Spleen (tissue), 11 donors: ENCODE results near the gene OR5I1. TPM values are rescaled to one million over a fixed set of nuclear protein-coding genes. Genes with fewer than 3 reads are reported as not detected.

ENCODE experiments used
- DNase-seq: peaks from one replicate; pipeline ENCODE4 v3.0.0-alpha.2; 2020
- H3K27ac ChIP-seq, 8 donors: fragments of 200-600 bp; sonication (generic) in 7 of 8; 1 replicate in 4 of 8; 2 replicates in 4 of 8; pipeline versions ENCODE4 v1.5.0 to v1.8.0; 2016 to 2021; ENCODE audit warnings: inconsistent platforms in 4 of 8, mild to moderate bottlenecking in 4 of 8, moderate library complexity in 1 of 8
- H3K27me3 ChIP-seq, 7 donors: fragments of 200-600 bp; sonication (generic) in 6 of 7; replicated peaks in 1 of 7; 1 replicate in 4 of 7; 2 replicates in 3 of 7; pipeline versions ENCODE4 v1.5.0 to v1.8.0; 2016 to 2021; ENCODE audit warnings: inconsistent platforms in 3 of 7, mild to moderate bottlenecking in 1 of 7
- H3K36me3 ChIP-seq, 6 donors: fragments of 200-600 bp; sonication (generic) in 5 of 6; 1 replicate in 4 of 6; 2 replicates in 2 of 6; pipeline versions ENCODE4 v1.5.0 to v1.8.0; 2016 to 2021; ENCODE audit warnings: inconsistent platforms in 2 of 6
- H3K4me1 ChIP-seq, 6 donors: fragments of 200-600 bp; sonication (generic) in 5 of 6; 1 replicate in 3 of 6; 2 replicates in 3 of 6; pipeline versions ENCODE4 v1.5.0 to v1.8.0; 2016 to 2021; ENCODE audit warnings: inconsistent platforms in 3 of 6
- H3K4me3 ChIP-seq, 8 donors: fragments of 200-600 bp; sonication (generic) in 7 of 8; 1 replicate in 4 of 8; 2 replicates in 4 of 8; pipeline versions ENCODE4 v1.5.0 to v1.8.0; 2016 to 2021; ENCODE audit warnings: inconsistent platforms in 4 of 8, mild to moderate bottlenecking in 4 of 8, moderate library complexity in 2 of 8
- H3K9me3 ChIP-seq, 8 donors: fragments of 200-600 bp; sonication (generic) in 7 of 8; 1 replicate in 4 of 8; 2 replicates in 4 of 8; pipeline versions ENCODE4 v1.5.0 to v1.8.0; 2016 to 2021; ENCODE audit warnings: inconsistent platforms in 4 of 8
- POLR2A ChIP-seq, 3 donors: fragments of 450-650 bp; IDR thresholded peaks; one replicate each; pipeline ENCODE4 v1.5.1; 2017; ENCODE audit warnings: antibody characterized with exemption in 3 of 3, mild to moderate bottlenecking in 1 of 3
- POLR2AphosphoS5 ChIP-seq, 3 donors: sonication (generic); formaldehyde crosslinking; IDR thresholded peaks; one replicate each; pipeline ENCODE4 v1.5.1; 2017; ENCODE audit warnings: antibody characterized with exemption in 3 of 3
- WGBS, 5 donors: extraction: QIAGEN DNeasy Blood & Tissue Kit in 3 of 5; methylation state at CpG; one replicate each; pipeline versions ENCODE4 v1.1.5 to v1.1.7; 2013 to 2018; 5-methylcytosine and 5-hydroxymethylcytosine counted together
- intact Hi-C: fragments of 100-400 bp; cut with DNase I; formaldehyde crosslinking; loops from one replicate; pipeline ENCODE4 v1.15.0; 2023; ENCODE audit warnings: low total_unique reads
- polyA plus RNA-seq, 3 donors: library from polyadenylated mRNA; stranded (reverse); fragments of 200-250 nt; gene quantifications; one replicate each; pipeline ENCODE4 v1.2.1, GENCODE V29; 2013
- total RNA-seq, 7 donors: library from RNA; depleted of rRNA in 3 of 7; stranded (reverse); fragments of >200 nt in 3 of 7; fragmentation: NEBNext Ultra II Directional in 4 of 7; extraction: Animal tissue kit (Norgen Biotek cat#: 25700) in 4 of 7; gene quantifications; one replicate each; pipeline versions ENCODE4 v1.1.0 to v1.2.1, GENCODE V29; 2016 to 2021
- TF ChIP-seq, protein P1 (sequence below), 11 experiments: fragments of 200-600 bp in 7 of 11; fragments of 450-650 bp in 4 of 11; sonication (generic) in 4 of 11; IDR thresholded peaks in 8 of 11; conservative IDR thresholded peaks in 3 of 11; 1 replicate in 7 of 11; 2 replicates in 4 of 11; pipeline versions ENCODE4 v1.4.0 to v1.8.0; 2016 to 2021; ENCODE audit warnings: antibody characterized with exemption in 11 of 11, inconsistent platforms in 4 of 11, mild to moderate bottlenecking in 1 of 11
- donor health status: healthy with polysubstance abuse.
- donor health status: DM: no; HTN: no; CAD: no; lungs with moderate emphysema.
- donor health status: DM: no; HTN: no; CAD: no.
- donor health status: Bipolar disorder and iron deficiency.
- donor health status: healthy.
- donor health status: DM: no; HTN: no; CAD: no.
- donor health status: DM: yes; HTN: yes; CAD: no.

The OR5I1 gene
- total and polyA plus RNA-seq, 10 donors, result not detected

- Histone ChIP-seq H3K27me3 (no peaks in the 10 kb centered on the region), H3K4me1 (no peaks in the 10 kb centered on the region), H3K27ac (no peak overlapping the region), H3K9me3 (peaks cover 0 to 13% (median 5%) of the 10 kb centered on the region in 8 donors), H3K36me3 (no peaks in the 10 kb centered on the region), H3K4me3 (no peak overlapping the region)
- whole genome bisulfite sequencing, 5 donors, result 67 to 80% (median 71%) methylated on average over 2 of the region's 2 CpGs
- TF ChIP-seq POLR2A (IDR thresholded peaks at IDR 0.05) (no peak), POLR2AphosphoS5 (IDR thresholded peaks at IDR 0.05) (no peak)
- TF ChIP-seq, protein P1, sequence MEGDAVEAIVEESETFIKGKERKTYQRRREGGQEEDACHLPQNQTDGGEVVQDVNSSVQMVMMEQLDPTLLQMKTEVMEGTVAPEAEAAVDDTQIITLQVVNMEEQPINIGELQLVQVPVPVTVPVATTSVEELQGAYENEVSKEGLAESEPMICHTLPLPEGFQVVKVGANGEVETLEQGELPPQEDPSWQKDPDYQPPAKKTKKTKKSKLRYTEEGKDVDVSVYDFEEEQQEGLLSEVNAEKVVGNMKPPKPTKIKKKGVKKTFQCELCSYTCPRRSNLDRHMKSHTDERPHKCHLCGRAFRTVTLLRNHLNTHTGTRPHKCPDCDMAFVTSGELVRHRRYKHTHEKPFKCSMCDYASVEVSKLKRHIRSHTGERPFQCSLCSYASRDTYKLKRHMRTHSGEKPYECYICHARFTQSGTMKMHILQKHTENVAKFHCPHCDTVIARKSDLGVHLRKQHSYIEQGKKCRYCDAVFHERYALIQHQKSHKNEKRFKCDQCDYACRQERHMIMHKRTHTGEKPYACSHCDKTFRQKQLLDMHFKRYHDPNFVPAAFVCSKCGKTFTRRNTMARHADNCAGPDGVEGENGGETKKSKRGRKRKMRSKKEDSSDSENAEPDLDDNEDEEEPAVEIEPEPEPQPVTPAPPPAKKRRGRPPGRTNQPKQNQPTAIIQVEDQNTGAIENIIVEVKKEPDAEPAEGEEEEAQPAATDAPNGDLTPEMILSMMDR (IDR thresholded peaks at IDR 0.05 in 8 of 11, conservative IDR thresholded peaks at IDR 0.05 in 3 of 11), result no peak
- intact Hi-C loops, result no loop called here
- no peak for DNase-seq
Observed at GRCh38 chr11:55966391-55966790, 30.2 kb upstream of the OR5I1 start.

DNA sequence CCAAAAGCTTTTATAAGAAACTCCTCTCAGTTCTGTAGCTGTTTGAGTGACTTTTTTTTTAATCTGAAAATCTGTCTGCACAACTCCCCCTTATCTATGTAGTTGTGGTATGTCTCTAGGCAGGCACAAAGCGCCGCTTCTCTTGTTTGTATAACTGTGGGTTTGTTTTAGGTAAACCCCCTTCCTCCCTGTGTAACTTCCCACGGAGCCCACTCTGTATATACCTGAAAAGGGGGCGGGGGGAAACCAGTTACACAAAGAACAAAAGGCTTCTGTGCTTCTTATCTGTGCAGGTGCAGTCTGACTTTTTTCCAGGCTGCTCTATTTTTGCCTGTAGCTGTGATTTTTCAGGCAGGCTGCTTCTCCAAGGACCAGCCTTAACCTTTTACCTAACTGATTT, 20.3 kb upstream of the OR5I1 start:
- no peak for DNase-seq
- H3K36me3 ChIP-seq, result no peaks in the 10 kb centered on the region
- H3K27ac ChIP-seq, result no peak overlapping the region
- H3K27me3 ChIP-seq, result no peaks in the 10 kb centered on the region
- no peak for TF ChIP-seq POLR2A (IDR thresholded peaks at IDR 0.05)
- TF ChIP-seq, protein P1 (IDR thresholded peaks at IDR 0.05 in 8 of 11, conservative IDR thresholded peaks at IDR 0.05 in 3 of 11), result no peak
- no peak for TF ChIP-seq POLR2AphosphoS5 (IDR thresholded peaks at IDR 0.05)
- H3K4me3 ChIP-seq, result no peak overlapping the region
- H3K9me3 ChIP-seq, result peaks cover 0 to 3% (median 0%) of the 10 kb centered on the region in 8 donors
- WGBS, 5 donors, result 67 to 79% (median 76%) methylated on average over 4 of the region's 4 CpGs
- intact Hi-C loops, result no loop called here
- H3K4me1 ChIP-seq, result no peaks in the 10 kb centered on the region

GRCh38 chr11:55949330-55949729, 13.1 kb upstream of the OR5I1 start:
- Histone ChIP-seq H3K36me3 (no peaks in the 10 kb centered on the region), H3K9me3 (no peaks in the 10 kb centered on the region), H3K27me3 (no peaks in the 10 kb centered on the region), H3K4me3 (no peak overlapping the region), H3K4me1 (no peaks in the 10 kb centered on the region), H3K27ac (no peak overlapping the region)
- TF ChIP-seq POLR2AphosphoS5 (IDR thresholded peaks at IDR 0.05) (no peak), POLR2A (IDR thresholded peaks at IDR 0.05) (no peak)
- TF ChIP-seq, protein P1 (IDR thresholded peaks at IDR 0.05 in 8 of 11, conservative IDR thresholded peaks at IDR 0.05 in 3 of 11), result no peak
- DNase-seq, result no peak
- 38 to 78% (median 63%) methylated on average over 3 to 4 of the region's 4 CpGs for WGBS, 5 donors
- intact Hi-C loops, result no loop called here

DNA sequence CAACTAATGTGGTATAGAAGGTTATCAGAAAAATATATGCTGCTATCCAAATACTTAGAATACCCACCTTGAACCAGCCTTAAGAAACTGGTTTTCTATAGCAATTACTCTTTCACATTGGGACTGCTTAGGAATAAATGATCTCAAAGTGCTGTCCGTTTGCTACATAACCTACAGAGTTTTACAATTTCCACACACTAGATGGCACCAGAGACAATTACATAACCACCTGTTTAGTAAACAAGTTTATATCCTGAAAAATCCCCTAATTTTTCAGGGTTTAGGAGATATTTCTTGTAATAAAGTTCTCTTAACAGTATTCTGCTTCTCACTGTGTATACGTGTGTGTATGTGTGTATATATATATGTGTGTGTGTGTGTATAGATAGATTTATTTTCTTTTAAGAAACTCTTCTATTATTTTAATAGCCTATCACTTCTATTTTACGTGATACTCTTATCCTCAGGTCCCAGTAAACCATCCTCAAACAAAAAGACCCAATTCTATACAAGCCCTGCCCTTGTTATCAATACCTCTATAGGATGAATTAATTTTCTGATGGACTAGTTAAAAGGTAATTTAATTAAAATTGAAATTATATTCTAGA, 6.7 kb upstream of the OR5I1 start:
- 1 to 25% (median 5%) methylated on average over 3 of the region's 3 CpGs for WGBS, 5 donors
- H3K4me1 ChIP-seq, result no peaks in the 10 kb centered on the region
- H3K27me3 ChIP-seq, result no peaks in the 10 kb centered on the region
- no peak for DNase-seq
- H3K27ac ChIP-seq, result no peak overlapping the region
- H3K36me3 ChIP-seq, result no peaks in the 10 kb centered on the region
- no peaks in the 10 kb centered on the region for H3K9me3 ChIP-seq
- intact Hi-C loops, result no loop called here
- TF ChIP-seq, protein P1 (IDR thresholded peaks at IDR 0.05 in 8 of 11, conservative IDR thresholded peaks at IDR 0.05 in 3 of 11), result peak in 3 of 11 experiments; percentile 14 to 20 (median 18)
- TF ChIP-seq POLR2AphosphoS5 (IDR thresholded peaks at IDR 0.05), result no peak
- H3K4me3 ChIP-seq, result no peak overlapping the region
